ENCODE results near the gene ISG15. TPM values are rescaled to one million over a fixed set of nuclear protein-coding genes. Genes with fewer than 3 reads are reported as not detected.

The ISG15 gene
- 76.8 and 83.0 TPM in 2 replicates for total RNA-seq (2012; rRNA removed)

DNA sequence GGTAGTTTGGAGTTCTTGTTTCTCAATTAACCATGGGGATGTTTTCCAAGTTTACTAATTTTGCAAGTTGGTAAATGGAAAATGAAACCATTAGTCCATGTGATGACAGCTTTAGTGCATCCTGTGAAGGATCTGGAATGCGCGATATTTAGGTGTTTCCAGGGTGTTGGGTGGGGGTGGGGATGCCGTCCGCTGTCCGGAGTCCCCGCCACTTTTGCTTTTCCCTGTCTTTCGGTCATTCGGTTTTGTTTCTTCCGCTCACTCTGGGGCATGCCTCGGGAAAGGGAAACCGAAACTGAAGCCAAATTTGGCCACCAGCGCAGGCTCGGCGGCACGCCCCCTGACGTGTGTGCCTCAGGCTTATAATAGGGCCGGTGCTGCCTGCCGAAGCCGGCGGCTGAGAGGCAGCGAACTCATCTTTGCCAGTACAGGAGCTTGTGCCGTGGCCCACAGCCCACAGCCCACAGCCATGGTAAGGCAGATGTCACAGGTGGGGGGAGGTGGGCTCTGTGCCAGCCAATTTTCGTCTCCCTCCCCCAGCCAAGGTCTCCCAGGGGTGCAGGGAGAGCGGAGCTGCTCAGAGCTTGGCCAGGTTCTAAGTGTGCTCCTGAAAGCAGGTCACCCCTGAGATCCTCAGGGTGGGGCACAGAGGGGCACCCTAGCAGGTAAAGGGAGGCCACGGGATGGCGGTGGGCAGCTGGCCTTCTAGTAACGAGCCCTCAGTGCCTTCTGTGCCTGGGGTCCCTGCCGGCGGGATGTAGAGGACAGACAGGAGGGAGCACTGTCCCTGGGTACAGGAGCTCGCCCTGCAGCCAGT, at the start of gene ISG15:
Gene ISG15 (plus strand): TSS at position 393 of the 817 bp plus-strand sequence. CDS start 77 bp downstream, at position 470.
- Histone ChIP-seq H3K4me2 (ENCODE audit: low read length) (peak within 1 kb of the TSS; percentile 89), H3K27me3 (ENCODE audit: control insufficient read depth, insufficient read depth, low read length) (no peaks in the 10 kb centered on the region), H3K9me3 (replicated peaks; ENCODE audit: low read length) (no peaks in the 10 kb centered on the region), H3K4me3 (ENCODE audit: low read length) (peak within 1 kb of the TSS; percentile 95), H3K9ac (ENCODE audit: low read depth, low read length) (peak within 1 kb of the TSS; percentile 84), H3K36me3 (ENCODE audit: insufficient read depth, low read length) (no peaks in the 10 kb centered on the region), H3K4me1 (ENCODE audit: control insufficient read depth, insufficient read depth, low read length) (peaks cover 10% of the 10 kb centered on the region)

DNA sequence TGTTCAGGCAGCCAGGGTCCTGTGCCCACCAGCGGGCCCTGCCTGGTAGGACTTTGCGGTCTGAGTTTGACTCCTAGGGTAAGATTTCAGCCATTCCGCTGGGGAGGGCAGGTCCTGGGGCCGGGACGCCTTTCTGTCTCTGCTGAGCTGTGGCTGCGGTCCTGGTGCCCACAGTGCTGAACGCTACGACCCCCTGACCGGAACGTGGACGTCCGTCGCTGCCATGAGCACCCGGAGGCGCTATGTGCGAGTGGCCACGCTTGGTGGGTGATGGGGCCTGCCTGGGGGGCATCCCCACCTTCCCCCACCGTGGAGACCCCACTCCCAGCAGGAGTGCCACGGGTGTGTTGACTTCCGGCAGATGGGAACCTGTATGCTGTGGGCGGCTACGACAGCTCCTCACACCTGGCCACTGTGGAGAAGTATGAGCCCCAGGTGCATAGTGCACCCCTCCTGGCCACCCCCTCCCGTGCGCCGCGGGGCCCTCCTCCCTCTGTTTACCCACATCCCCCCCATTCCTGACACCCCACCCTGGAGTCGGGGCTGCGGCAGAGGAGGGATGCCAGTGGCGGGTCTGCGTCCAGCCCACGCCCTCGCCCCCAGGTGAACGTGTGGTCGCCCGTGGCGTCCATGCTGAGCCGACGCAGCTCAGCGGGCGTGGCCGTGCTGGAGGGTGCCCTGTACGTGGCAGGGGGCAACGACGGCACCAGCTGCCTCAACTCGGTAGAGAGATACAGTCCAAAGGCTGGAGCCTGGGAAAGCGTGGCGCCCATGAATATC, 49.4 kb upstream of the ISG15 start:
- H3K4me2 ChIP-seq (ENCODE audit: low read length), result no peak overlapping the region
- peaks cover 25% of the 10 kb centered on the region for H3K4me1 ChIP-seq (ENCODE audit: control insufficient read depth, insufficient read depth, low read length)
- H3K4me3 ChIP-seq (ENCODE audit: low read length), result no peak overlapping the region

DNA sequence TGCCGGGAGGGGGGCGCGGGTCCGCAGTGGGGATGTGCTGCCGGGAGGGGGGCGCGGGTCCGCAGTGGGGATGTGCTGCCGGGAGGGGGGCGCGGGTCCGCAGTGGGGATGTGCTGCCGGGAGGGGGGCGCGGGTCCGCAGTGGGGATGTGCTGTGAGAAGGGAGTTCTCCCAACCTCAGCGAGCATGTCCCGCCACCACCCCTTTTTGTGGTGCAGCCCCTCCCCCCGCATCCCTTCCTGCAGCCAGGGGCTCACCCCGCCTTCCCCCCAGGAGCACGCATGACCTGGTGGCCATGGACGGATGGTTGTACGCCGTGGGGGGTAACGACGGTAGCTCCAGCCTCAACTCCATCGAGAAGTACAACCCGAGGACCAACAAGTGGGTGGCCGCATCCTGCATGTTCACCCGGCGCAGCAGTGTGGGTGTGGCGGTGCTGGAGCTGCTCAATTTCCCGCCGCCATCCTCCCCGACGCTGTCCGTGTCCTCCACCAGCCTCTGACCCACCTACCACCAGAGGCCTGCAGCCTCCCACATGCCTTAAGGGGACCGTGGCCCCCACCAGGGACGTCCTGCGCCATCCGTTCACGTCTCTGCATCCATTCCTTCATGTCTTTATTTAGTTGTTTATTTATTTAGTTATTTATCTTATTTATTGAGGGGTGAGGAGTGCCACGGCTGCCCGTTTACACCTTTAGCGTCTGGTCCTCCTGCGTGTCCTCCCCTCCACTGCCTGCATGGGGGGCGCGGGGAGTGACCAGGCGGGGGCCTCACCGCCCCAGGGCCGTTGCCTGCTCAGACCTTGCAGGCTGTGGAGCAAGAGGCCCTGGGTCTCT, 48.4 kb upstream of the ISG15 start:
- Histone ChIP-seq H3K9me3 (replicated peaks; ENCODE audit: low read length) (no peaks in the 10 kb centered on the region), H3K36me3 (ENCODE audit: insufficient read depth, low read length) (peaks cover 22% of the 10 kb centered on the region), H3K4me3 (ENCODE audit: low read length) (no peak overlapping the region), H3K4me1 (ENCODE audit: control insufficient read depth, insufficient read depth, low read length) (peaks cover 25% of the 10 kb centered on the region), H3K9ac (ENCODE audit: low read depth, low read length) (no peak overlapping the region), H3K4me2 (ENCODE audit: low read length) (no peak overlapping the region), H3K27me3 (ENCODE audit: control insufficient read depth, insufficient read depth, low read length) (no peaks in the 10 kb centered on the region)

More for the DNA sequence above, 49.4 kb upstream of the ISG15 start:
- Histone ChIP-seq H3K27me3 (ENCODE audit: control insufficient read depth, insufficient read depth, low read length) (no peaks in the 10 kb centered on the region), H3K9me3 (replicated peaks; ENCODE audit: low read length) (no peaks in the 10 kb centered on the region), H3K9ac (ENCODE audit: low read depth, low read length) (no peak overlapping the region), H3K36me3 (ENCODE audit: insufficient read depth, low read length) (peaks cover 22% of the 10 kb centered on the region)

DNA sequence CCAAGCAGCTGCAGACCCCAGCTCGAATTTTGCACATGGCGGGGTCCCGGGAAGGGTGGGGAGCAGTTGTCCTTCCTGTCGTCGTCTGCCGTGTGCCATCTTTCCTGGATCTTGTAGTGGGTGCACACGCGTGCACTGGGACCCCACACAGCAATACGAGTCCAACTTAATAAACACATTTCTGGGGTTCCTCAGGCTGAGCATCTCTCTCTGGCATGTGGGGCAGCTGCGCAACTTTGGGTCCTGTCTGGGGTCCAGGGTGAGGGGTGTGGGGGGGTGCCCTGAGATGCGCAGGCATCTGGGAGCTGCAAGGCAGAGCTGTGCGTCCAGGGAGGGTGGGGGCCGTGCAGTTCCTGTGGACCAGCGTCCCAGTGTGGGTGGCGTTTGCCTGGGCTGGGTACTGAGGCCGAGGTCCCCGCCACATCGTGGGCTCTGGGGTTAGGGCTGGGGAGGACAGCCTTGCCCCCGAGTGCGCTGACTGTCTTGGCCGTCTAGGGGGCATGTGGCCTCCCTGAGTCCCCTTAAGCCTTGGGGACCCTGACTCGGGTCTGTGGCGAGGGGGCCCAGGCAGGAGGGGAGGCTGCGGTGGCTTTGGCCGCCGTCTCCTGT, 47.7 kb upstream of the ISG15 start:
- H3K4me2 ChIP-seq (ENCODE audit: low read length), result peak overlapping the region; percentile 100
- H3K27me3 ChIP-seq (ENCODE audit: control insufficient read depth, insufficient read depth, low read length), result peaks cover 6% of the 10 kb centered on the region
- peak overlapping the region; percentile 78 for H3K9ac ChIP-seq (ENCODE audit: low read depth, low read length)
- peak overlapping the region; percentile 92 for H3K4me3 ChIP-seq (ENCODE audit: low read length)
- peaks cover 22% of the 10 kb centered on the region for H3K36me3 ChIP-seq (ENCODE audit: insufficient read depth, low read length)
- H3K9me3 ChIP-seq (replicated peaks; ENCODE audit: low read length), result no peaks in the 10 kb centered on the region
- peaks cover 25% of the 10 kb centered on the region for H3K4me1 ChIP-seq (ENCODE audit: control insufficient read depth, insufficient read depth, low read length)

DNA sequence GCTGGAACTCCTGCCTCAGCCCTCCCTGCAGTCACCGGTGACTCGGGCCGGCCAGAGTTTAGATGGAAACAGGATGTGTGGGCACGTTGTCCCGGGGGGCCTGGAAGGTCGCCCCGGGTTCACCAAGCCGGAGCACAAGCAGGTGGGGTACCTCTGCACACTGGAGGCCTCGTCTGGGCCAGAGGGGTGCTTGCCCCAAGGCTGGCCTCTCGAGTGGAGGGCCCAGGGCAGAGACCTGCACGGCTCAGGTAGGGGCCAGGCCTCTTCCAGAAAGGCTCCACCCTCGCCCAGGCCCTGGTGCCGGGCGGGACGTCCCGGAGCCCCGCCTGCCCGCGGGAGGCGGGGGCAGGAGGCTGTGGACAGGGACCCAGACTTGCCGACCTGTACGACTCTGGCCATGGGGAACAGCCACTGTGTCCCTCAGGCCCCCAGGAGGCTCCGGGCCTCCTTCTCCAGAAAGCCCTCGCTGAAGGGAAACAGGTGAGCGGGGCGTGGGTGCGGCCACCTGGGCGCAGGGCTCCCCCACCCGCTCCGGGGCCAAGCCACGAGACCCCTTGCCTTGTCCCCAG, 47.1 kb upstream of the ISG15 start, which contains the start of gene PLEKHN1:
Gene PLEKHN1 (plus strand): TSS at position 348 of the 569 bp plus-strand sequence. CDS start 50 bp downstream, at position 398.
- Histone ChIP-seq H3K4me3 (ENCODE audit: low read length) (peak within 1 kb of the TSS; percentile 92), H3K36me3 (ENCODE audit: insufficient read depth, low read length) (peaks cover 22% of the 10 kb centered on the region), H3K27me3 (ENCODE audit: control insufficient read depth, insufficient read depth, low read length) (peaks cover 7% of the 10 kb centered on the region), H3K9me3 (replicated peaks; ENCODE audit: low read length) (no peaks in the 10 kb centered on the region), H3K4me1 (ENCODE audit: control insufficient read depth, insufficient read depth, low read length) (peaks cover 23% of the 10 kb centered on the region), H3K9ac (ENCODE audit: low read depth, low read length) (peak within 1 kb of the TSS; percentile 78), H3K4me2 (ENCODE audit: low read length) (peak within 1 kb of the TSS; percentile 100)

DNA sequence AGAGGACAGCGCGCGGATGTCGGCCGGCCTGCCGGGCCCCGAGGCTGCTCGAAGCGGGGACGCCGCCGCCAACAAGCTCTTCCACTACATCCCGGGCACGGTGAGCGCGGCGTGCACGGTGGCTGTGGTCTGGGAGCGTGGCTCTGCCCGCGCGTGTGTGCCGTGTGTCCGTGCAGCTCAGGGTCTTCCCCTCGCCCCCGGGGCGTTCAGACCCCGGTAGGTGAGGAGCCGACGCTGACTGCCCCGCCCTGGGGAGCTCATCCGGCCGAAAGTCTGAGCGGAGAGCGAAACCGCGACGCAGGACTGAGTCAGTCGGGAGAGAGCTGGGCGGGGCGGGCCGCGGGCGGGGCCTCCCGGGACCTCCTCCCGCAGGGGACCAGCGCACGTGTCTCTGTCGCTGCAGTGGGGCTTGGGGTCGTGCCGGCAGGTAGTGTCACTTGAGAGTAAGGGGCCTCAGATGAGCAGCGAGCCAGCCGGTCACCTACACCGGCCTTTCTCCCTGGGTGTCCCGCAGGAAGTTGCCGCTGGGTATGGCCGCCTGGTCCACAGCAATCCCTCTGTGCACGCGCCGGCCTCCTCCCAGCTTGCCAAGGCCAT, 46.5 kb upstream of the ISG15 start:
- peak overlapping the region; percentile 92 for H3K4me3 ChIP-seq (ENCODE audit: low read length)

DNA sequence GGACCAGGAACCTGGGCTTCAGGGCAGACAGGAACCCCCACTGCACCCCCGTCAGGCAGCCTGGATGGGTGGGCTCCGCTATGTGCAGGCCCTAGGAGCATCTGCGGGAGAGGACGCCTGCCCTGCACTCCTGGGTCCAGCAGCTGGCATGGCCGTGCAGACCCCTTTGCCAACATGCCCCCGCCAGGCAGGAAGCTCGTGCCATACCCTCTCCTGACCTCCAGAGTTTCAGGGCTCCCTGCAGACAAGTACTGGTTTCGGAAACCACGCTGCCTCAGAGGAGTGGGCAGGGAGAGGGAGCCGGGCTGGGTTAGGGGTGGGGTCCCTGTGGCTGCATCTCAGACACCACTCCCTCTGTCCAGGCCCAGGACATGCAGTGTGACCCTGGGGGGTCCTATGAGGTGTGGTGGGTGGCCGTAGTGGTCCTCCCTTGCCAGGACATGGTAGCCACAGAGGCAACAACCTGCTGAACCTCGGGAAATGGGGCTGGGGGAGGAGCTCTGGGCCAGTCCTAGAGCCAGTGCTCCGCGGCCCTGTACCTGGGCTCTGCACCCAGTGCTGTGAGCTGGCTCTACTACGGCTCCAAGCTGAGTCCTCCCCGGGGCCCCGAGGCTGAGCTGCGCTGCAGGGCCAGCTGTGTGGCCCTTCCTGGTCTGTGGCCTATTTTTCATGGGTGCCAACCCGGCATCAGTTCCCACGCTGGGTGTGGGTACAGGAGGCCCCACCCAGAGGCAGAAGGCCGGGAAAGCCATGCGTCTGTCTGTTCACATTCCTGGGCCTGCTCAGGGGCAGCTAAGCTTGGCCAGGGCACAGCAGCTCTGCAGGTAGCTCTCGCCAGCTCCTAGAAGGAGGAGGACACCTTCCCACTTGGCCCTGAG, 45.6 kb upstream of the ISG15 start:
- Histone ChIP-seq H3K4me1 (ENCODE audit: control insufficient read depth, insufficient read depth, low read length) (peaks cover 17% of the 10 kb centered on the region), H3K4me2 (ENCODE audit: low read length) (peak overlapping the region; percentile 100), H3K36me3 (ENCODE audit: insufficient read depth, low read length) (peaks cover 15% of the 10 kb centered on the region), H3K4me3 (ENCODE audit: low read length) (no peak overlapping the region), H3K27me3 (ENCODE audit: control insufficient read depth, insufficient read depth, low read length) (peaks cover 16% of the 10 kb centered on the region), H3K9me3 (replicated peaks; ENCODE audit: low read length) (no peaks in the 10 kb centered on the region), H3K9ac (ENCODE audit: low read depth, low read length) (no peak overlapping the region)

More for the DNA sequence above, 46.5 kb upstream of the ISG15 start:
- Histone ChIP-seq H3K9me3 (replicated peaks; ENCODE audit: low read length) (no peaks in the 10 kb centered on the region), H3K9ac (ENCODE audit: low read depth, low read length) (peak overlapping the region; percentile 78), H3K36me3 (ENCODE audit: insufficient read depth, low read length) (peaks cover 22% of the 10 kb centered on the region), H3K27me3 (ENCODE audit: control insufficient read depth, insufficient read depth, low read length) (peaks cover 10% of the 10 kb centered on the region), H3K4me2 (ENCODE audit: low read length) (peak overlapping the region; percentile 100), H3K4me1 (ENCODE audit: control insufficient read depth, insufficient read depth, low read length) (peaks cover 18% of the 10 kb centered on the region)

DNA sequence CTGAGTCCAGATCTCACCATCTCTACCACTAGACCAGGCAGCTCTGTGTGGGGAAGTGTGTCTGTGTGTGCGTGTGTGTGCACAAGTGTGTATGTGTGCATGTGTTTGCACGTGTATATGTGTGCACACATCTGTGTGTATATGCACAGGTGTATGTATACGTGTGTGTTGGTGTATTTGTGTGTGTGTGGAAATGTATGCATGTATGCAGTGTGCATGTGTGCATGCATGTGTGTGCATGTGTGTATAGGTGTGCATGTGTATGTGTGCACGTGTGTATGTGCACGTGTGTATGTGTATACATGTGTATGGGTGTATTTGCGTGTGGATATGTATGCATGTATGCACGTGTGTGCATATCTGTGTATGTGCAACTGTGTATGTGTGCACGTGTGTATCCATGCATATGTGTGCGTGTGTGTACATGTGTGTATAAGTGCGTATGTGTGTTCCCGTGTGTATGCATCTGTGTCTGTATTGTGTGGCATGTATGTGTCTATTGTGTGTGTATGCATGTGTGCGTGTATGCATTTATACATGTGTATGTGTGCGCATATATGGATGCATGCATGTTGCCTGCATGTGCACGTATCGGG, 43.9 kb upstream of the ISG15 start:
- peaks cover 17% of the 10 kb centered on the region for H3K4me1 ChIP-seq (ENCODE audit: control insufficient read depth, insufficient read depth, low read length)
- H3K9me3 ChIP-seq (replicated peaks; ENCODE audit: low read length), result no peaks in the 10 kb centered on the region
- peaks cover 20% of the 10 kb centered on the region for H3K27me3 ChIP-seq (ENCODE audit: control insufficient read depth, insufficient read depth, low read length)

DNA sequence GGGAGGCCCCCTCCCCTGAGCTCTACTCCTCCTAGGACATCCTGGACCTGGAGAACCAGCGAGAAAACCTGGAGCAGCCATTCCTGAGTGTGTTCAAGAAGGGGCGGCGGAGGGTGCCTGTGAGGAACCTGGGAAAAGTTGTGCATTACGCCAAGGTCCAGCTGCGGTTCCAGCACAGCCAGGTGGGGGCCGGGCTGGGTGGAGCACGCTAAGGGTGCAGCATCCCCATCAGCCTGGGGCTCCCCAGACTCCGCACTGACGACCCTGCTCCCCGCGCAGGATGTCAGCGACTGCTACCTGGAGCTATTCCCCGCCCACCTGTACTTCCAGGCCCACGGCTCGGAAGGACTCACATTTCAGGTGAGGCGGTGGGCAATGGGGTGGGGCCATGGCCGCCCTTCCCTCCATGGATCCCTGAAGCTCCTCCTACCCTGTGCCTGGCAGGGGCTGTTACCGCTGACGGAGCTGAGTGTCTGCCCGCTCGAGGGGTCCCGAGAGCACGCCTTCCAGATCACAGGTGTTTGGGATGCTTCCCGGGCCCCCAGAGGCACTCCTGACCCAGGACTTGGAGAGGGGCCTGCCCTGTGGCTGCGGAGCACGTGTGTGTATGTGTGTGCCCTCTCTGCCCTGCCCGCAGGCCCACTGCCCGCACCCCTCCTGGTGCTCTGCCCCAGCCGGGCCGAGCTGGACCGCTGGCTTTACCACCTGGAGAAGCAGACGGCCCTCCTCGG, 42.9 kb upstream of the ISG15 start:
- peaks cover 21% of the 10 kb centered on the region for H3K27me3 ChIP-seq (ENCODE audit: control insufficient read depth, insufficient read depth, low read length)
- H3K4me3 ChIP-seq (ENCODE audit: low read length), result no peak overlapping the region
- no peaks in the 10 kb centered on the region for H3K36me3 ChIP-seq (ENCODE audit: insufficient read depth, low read length)
- H3K4me2 ChIP-seq (ENCODE audit: low read length), result no peak overlapping the region
- H3K9ac ChIP-seq (ENCODE audit: low read depth, low read length), result no peak overlapping the region
- H3K4me1 ChIP-seq (ENCODE audit: control insufficient read depth, insufficient read depth, low read length), result peaks cover 17% of the 10 kb centered on the region
- H3K9me3 ChIP-seq (replicated peaks; ENCODE audit: low read length), result no peaks in the 10 kb centered on the region

More for the DNA sequence above, 43.9 kb upstream of the ISG15 start:
- Histone ChIP-seq H3K4me2 (ENCODE audit: low read length) (no peak overlapping the region), H3K9ac (ENCODE audit: low read depth, low read length) (no peak overlapping the region), H3K4me3 (ENCODE audit: low read length) (no peak overlapping the region), H3K36me3 (ENCODE audit: insufficient read depth, low read length) (no peaks in the 10 kb centered on the region)

Data from skeletal muscle satellite cell (primary cell).